ENCODE measurements around the gene DPEP3. TPM values are rescaled to one million over a fixed set of nuclear protein-coding genes. Genes with fewer than 3 reads are reported as not detected.

Gene DPEP3
- total RNA-seq, 2 donors from 2014 or later: not detected

GRCh38 chr16:67968400-67969253 lies 11.7 kb downstream of the DPEP3 start, which contains the start of gene SLC12A4:
Gene SLC12A4, minus strand, starts transcription at chr16:67968637. Its CDS starts 84 bp downstream, at chr16:67968553.
- intact Hi-C loops (cut with DNase I): no loop called here

GRCh38 chr16:67967958-67968399 lies 12.3 kb downstream of the DPEP3 start:
- DNase-seq (ENCODE audit: low spot score): no peak
- intact Hi-C loops (cut with DNase I): no loop called here

More at GRCh38 chr16:67968400-67969253, 11.7 kb downstream of the DPEP3 start, which contains the start of gene SLC12A4:
- DNase-seq (ENCODE audit: low spot score): peak; percentile 96

GRCh38 chr16:67967183-67967957 lies 12.9 kb downstream of the DPEP3 start:
- DNase-seq (ENCODE audit: low spot score): no peak
- intact Hi-C loops (cut with DNase I): no loop called here

DNA sequence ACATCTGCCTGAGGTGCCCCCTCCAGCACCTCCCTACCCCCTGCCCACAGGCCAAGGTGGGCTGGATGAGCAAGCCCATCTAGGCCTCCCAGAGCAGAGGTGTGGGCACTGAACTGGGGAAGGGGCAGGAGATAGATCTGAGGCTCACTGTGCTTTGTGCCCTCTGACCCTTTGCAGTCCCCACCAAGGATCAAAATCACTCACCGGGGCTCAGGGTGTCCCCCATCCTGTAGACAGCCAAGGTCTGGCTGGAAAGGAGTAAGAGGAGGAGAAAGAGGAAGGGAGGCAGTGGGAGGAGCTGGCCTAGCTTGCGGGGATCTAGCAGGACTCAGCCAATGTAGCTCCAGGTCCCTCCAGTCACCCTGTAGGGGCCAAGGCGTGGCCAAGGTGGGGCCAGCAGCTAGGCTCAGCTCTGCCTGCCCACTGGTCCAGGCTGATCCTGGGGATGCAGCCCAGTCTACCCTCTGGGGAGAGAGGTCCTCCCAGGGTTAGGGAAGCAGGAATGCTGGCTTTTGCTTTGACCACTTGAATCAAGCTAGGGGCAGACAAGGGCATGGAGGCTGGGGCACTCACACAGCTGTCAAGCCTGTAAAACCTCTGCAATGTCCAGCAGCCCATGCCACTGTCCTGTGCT lies 13.6 kb downstream of the DPEP3 start:
- DNase-seq (ENCODE audit: low spot score): no peak

DNA sequence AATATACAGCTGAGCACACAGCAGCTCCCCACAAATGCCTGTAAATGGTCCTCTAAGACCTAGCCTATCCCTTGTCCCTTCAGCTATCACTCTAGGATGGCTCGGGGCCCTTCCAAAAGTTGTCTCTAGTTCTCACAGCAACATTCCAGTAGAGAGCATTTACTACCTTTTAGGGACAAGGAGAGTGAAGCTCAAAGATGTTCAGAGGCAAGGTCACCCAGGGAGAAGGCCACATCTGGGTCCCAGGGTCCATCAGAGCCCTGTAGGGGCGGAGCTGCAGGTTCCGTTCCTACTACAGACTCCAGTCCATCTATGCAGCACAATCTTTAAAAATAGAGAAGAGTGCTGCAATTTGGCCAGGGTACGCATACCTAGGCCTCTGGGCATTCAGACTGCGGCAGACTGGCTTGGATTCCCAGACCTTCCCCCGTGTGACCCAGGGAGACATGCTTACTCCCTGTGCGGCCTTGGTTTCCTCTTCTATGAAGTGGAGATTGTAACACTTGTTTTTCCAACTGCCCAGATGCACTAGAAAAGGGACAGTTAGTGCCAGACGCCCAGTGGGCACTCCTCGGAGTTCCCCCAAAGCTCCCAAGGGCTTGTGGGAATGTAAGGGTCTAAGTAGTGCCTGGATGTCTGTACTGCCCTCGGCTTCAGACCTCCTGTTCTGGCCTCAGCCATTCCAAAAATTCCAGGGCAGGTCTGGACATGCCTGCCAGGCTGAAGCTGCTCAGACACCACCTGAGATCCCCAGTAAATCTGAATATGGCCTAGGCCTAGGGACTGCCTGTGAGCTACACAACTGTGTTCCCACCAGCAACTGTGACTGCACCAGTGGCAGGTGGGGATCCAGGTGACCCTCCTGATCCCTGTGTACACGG lies 14.4 kb downstream of the DPEP3 start:
- intact Hi-C loops (cut with DNase I): no loop called here
- DNase-seq (ENCODE audit: low spot score): no peak

More for the DNA sequence above, 13.6 kb downstream of the DPEP3 start:
- intact Hi-C loops (cut with DNase I): no loop called here

DNA sequence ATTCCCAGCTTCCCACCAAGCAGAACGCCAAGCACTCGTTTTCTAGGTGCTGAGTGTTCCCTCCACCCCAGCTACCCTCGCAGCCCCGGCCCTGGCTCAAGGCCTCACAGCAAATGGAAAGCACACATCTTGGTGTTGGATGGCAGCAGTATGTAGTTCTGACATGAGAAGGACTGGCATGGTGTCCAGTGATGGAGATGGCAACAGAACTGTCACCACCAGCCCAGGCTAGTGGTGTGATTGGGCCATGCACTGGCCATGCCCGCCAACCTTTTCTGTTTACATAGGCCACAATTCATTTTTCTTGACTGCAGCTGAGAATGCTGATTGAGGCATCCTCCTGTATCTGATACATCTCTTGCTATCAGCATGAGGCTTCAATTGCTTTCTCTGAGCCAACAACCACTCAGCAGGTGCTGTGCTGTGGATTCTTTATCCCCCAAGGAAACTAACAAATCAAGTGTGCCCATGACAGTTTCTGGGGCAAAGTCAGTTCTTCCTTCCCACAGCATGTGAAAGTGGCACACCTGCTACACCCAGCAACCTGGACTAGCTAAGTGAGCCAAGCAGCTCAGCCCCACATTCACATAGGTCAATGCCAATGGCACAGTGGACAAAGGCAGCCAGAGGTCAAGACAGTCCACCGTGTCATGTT lies 15.7 kb downstream of the DPEP3 start:
- intact Hi-C loops (cut with DNase I): no loop called here
- DNase-seq (ENCODE audit: low spot score): no peak

GRCh38 chr16:67963662-67964321 lies 16.5 kb downstream of the DPEP3 start:
- DNase-seq (ENCODE audit: low spot score): no peak
- intact Hi-C loops (cut with DNase I): no loop called here

DNA sequence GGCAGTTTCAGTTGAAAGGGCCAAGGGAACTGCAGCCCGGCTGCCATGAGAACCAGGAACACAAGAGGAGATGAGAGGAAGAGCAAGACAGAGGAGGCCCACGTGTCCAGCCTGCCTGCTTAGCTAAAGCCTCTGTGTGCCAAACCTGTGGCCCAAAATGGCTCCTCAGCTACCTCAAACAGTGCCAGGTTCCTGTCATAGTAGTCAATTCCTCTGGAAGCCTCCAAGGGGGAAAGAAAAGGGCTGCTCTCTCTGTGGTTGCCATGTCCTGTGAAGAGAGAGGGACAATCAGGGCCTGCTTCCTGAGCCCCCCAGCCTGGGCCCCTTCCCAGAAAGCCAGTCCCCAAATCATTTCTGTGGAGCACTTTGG lies 17.0 kb downstream of the DPEP3 start:
- no peak for DNase-seq (ENCODE audit: low spot score)
- intact Hi-C loops (cut with DNase I): no loop called here

DNA sequence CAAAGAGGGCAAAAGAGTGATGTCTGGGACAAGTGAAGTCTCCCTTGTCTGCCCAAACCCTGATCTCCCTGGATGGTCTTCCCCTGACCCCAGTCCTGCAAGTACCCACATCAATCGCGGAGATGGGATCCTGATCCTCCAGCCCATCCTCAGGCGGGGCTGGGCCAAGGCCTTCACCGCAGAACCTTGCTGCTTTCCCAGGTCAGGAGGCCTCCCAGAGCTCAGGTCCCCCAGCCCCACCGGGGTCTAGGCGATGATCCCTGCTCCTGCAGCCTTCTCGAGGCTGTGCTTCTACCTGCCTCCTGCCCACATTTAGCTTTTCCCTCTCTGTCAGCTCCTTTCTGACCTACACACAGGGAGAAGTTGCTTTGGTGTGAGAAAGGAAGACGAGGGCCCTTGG lies 18.2 kb downstream of the DPEP3 start:
- intact Hi-C loops (cut with DNase I): no loop called here

DNA sequence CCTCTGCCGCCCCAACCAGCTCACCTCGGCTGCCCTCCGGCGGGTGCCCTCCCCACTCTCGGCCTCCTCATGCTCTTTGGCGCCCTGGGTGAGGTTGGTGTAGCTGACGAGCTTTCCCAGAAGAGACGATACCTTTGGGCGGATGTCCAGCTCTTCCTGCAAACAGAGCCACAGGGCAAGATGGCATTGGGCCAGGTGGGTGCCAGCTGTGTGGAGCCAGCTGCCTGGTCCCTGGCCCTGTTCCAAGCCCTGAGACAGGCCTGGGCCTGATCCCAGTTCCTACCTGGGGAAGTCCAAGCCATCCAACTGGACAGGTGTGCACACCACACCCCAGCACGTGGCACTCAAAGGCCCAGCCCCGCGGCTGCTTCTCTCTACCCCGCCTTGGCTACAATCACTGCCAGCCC lies 18.7 kb downstream of the DPEP3 start:
- intact Hi-C loops (cut with DNase I): no loop called here
- DNase-seq (ENCODE audit: low spot score): no peak

More for the DNA sequence above, 18.2 kb downstream of the DPEP3 start:
- DNase-seq (ENCODE audit: low spot score): no peak

GRCh38 chr16:67959536-67960329 lies 20.6 kb downstream of the DPEP3 start:
- peak; percentile 94 for DNase-seq (ENCODE audit: low spot score)
- intact Hi-C loops (cut with DNase I): no loop called here

- no peak for DNase-seq (ENCODE audit: low spot score)
Observed at GRCh38 chr16:67957622-67958021, 22.7 kb downstream of the DPEP3 start.

DNA sequence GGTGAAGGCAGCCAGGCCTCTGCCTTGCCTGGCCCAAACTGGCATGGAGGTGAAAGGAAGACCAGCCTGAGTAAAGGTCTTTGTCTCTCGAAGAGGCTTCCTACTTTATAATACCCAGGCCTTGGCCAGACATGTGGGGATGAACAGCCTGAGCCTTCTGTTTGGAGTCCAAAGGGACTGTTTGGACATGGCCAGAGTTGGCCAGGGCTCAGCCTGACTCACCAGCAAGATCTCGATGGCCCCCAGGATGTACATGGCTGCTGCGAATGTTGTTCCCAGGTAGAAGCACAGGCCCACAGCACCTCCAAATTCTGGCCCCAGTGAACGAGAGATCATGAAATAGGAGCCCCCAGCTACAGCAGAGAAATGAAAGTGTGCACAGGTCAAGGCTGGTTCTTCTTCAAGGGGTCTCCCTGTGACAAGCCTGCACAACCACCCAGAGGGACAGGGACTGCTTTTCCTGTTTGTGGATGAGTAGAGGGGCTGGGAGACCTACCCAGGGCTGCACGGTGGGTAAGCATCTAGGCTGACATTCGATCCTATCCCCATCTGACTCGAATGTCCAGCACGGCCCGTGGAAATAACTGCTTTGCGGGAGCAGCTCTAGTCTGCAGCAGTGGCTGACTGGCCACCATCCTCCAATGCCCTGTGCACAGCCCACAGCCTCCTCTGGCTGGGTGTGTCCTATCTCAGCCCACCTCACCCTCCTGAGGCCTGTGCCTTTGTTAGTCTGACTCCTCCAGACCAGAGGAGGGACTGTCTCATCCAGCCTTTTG lies 25.7 kb downstream of the DPEP3 start:
- no peak for DNase-seq (ENCODE audit: low spot score)
- intact Hi-C loops (cut with DNase I): no loop called here

More at GRCh38 chr16:67957622-67958021, 22.7 kb downstream of the DPEP3 start:
- intact Hi-C loops (cut with DNase I): no loop called here

DNA sequence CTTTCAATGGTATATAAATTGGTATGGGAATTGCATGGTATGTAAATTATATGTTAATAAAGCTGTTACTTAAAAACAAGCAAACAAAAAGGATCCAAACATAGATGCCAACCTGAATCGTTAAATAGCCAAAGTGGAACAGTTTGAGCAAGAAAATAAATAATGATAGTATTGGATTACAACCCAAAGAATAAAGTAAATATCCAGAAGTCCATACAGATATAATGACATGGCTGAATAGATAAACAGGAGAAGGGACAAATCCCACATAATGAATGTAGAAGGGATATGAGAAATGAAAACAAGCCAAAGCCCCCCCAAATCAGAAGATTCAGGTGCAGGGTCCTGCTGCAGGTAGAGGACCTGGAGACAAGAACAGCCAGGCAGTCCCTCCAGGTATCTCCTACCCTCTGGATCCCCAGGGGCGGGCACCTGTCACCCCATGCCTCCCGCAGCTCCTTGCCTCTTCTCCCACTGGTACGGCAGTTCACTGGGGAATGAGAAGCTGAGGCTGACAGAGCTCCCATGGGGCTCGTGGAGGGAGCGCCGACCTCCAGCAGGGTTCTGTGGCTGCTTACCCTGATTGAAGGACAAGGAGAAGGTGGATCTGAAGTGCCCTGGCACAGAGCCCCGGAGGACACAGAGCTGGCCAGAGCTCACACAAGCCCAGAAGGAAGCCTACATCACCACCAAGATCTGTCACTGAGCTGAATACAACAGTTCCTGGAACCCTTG lies 26.5 kb downstream of the DPEP3 start:
- DNase-seq (ENCODE audit: low spot score): no peak
- intact Hi-C loops (cut with DNase I): no loop called here

DNA sequence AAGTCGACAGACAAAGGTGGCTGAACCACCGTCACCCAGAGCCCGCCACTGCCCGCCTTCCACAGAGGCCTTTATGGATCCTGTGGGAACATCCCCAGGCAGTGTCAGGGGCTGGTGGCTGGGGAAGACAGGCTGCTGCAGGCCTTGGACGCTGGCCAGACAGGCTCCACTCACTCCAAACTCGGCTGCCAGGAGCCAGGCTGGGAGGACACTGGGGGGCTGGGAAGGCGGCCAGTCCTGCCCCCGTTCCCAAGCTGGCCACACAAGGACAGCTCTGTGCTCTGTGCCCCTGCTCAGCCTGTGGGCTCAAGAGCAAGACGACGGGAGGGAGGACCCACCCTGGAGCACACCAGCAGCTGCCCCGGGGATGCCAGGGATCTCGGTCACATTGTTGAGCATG lies 28.8 kb downstream of the DPEP3 start:
- intact Hi-C loops (cut with DNase I): no loop called here
- no peak for DNase-seq (ENCODE audit: low spot score)
